GM23248 (cell line): ENCODE results near the gene SUPT4H1. TPM values are rescaled to one million over a fixed set of nuclear protein-coding genes. Genes with fewer than 3 reads are reported as not detected.

Experiments used
- DNase-seq: peaks from one replicate; pipeline ENCODE4 v3.0.0-alpha.2; 2015
- H2AFZ ChIP-seq: fragments of 200-600 bp; sonication (generic); 2 replicates; pipeline ENCODE4 v1.6.1; 2016; ENCODE audit warnings: antibody characterized with exemption
- H3F3A ChIP-seq: fragments of 200-600 bp; sonication (generic); 2 replicates; pipeline ENCODE4 v1.6.1; 2016; ENCODE audit warnings: mild to moderate bottlenecking, antibody characterized with exemption, mixed run types; ENCODE audit not compliant: insufficient read depth
- H3K27ac ChIP-seq: fragments of 200-600 bp; sonication (generic); 2 replicates; pipeline ENCODE4 v1.5.1; 2016; ENCODE audit warnings: mild to moderate bottlenecking
- H3K27me3 ChIP-seq: fragments of 200-600 bp; sonication (generic); replicated peaks from 2 replicates; pipeline ENCODE4 v1.6.1; 2016; ENCODE audit warnings: mild to moderate bottlenecking; ENCODE audit not compliant: insufficient read depth
- H3K36me3 ChIP-seq: fragments of 200-600 bp; sonication (generic); 2 replicates; pipeline ENCODE4 v1.6.1; 2016; ENCODE audit warnings: low read depth, mild to moderate bottlenecking
- H3K4me1 ChIP-seq: fragments of 200-600 bp; sonication (generic); 2 replicates; pipeline ENCODE4 v1.6.1; 2016; ENCODE audit warnings: mild to moderate bottlenecking; ENCODE audit not compliant: insufficient read depth
- H3K4me2 ChIP-seq: fragments of 200-600 bp; sonication (generic); one replicate; pipeline ENCODE4 v1.6.1; 2016; ENCODE audit warnings: mild to moderate bottlenecking; ENCODE audit not compliant: unreplicated experiment
- H3K4me3 ChIP-seq: fragments of 200-600 bp; sonication (generic); 2 replicates; pipeline ENCODE4 v1.5.1; 2016; ENCODE audit warnings: mild to moderate bottlenecking
- H3K79me2 ChIP-seq: fragments of 200-600 bp; sonication (generic); 2 replicates; pipeline ENCODE4 v1.6.1; 2016; ENCODE audit warnings: mild to moderate bottlenecking; ENCODE audit not compliant: insufficient read depth
- H3K9ac ChIP-seq: fragments of 200-600 bp; sonication (generic); 2 replicates; pipeline ENCODE4 v1.6.1; 2016; ENCODE audit warnings: mild to moderate bottlenecking
- H3K9me2 ChIP-seq: fragments of 200-600 bp; sonication (generic); 2 replicates; pipeline ENCODE4 v1.6.1; 2016; ENCODE audit warnings: mixed run types, mild to moderate bottlenecking, moderate library complexity; ENCODE audit not compliant: insufficient read depth
- H3K9me3 ChIP-seq: fragments of 200-600 bp; sonication (generic); one replicate; pipeline ENCODE4 v1.6.1; 2017; ENCODE audit warnings: low read depth
- H4K20me1 ChIP-seq: fragments of 200-600 bp; sonication (generic); 2 replicates; pipeline ENCODE4 v1.6.0; 2016; ENCODE audit not compliant: insufficient read depth
- EZH2 ChIP-seq: fragments of 200-600 bp; sonication (generic); IDR thresholded peaks from 2 replicates; pipeline ENCODE4 v1.6.1; 2018; ENCODE audit warnings: antibody characterized with exemption, mild to moderate bottlenecking; ENCODE audit not compliant: insufficient read depth, poor library complexity, severe bottlenecking
- EZH2phosphoT487 ChIP-seq: fragments of 200-600 bp; sonication (generic); IDR thresholded peaks from 2 replicates; pipeline ENCODE4 v1.6.1; 2018; ENCODE audit warnings: antibody characterized with exemption, moderate library complexity, mild to moderate bottlenecking, low read depth; ENCODE audit not compliant: insufficient read depth
- WGBS, 2 experiments: methylation state at CpG; one replicate each; pipeline ENCODE4 v1.1.6; 2015 to 2017; ENCODE audit warnings: low lambda C conversion rate in 2 of 2, low coverage in 1 of 2; ENCODE audit errors: missing lambda C conversion rate in 2 of 2; 5-methylcytosine and 5-hydroxymethylcytosine counted together
- in situ Hi-C: fragments of 300-500 bp; cut with MboI; formaldehyde crosslinking; loops from 2 replicates; pipeline ENCODE4 v1.15.0; 2020
- polyA plus RNA-seq: library from polyadenylated mRNA; unstranded; fragments of >200 nt; fragmentation: Nextera tagmentation; extraction: Ambion mirVana; gene quantifications from 2 replicates; pipeline ENCODE4 v1.2.1, GENCODE V29; 2016
- total RNA-seq: library from RNA; depleted of rRNA; stranded (reverse); fragments of >200 nt; shearing (Covaris generic); gene quantifications from 2 replicates; pipeline ENCODE4 v1.2.3, GENCODE V29; 2014

The SUPT4H1 gene
- total and polyA plus RNA-seq, 2 experiments from 2014 or later: 57.1 to 92.1 TPM

- TF ChIP-seq EZH2phosphoT487 (no peak), EZH2 (no peak)
- H3F3A ChIP-seq: 0 out of 2 replicates have a peak, but pooled peaks cover 2% of the 10 kb centered on the region
- no peaks in the 10 kb centered on the region for H3K9me3 ChIP-seq
- no peaks in the 10 kb centered on the region for H3K27me3 ChIP-seq
- H2AFZ ChIP-seq: no peak overlapping the region
- peaks cover 41% of the 10 kb centered on the region for H3K4me1 ChIP-seq
- H3K9me2 ChIP-seq: no peaks in the 10 kb centered on the region
- DNase-seq: no peak
- no peak overlapping the region for H3K4me2 ChIP-seq
- H4K20me1 ChIP-seq: no peaks in the 10 kb centered on the region
- WGBS, 2 experiments: 78 to 81% methylated on average over 10 of the region's 10 CpGs
- no peaks in the 10 kb centered on the region for H3K79me2 ChIP-seq
- in situ Hi-C loops: no loop called here
- no peak overlapping the region for H3K4me3 ChIP-seq
- H3K9ac ChIP-seq: no peak overlapping the region
- H3K36me3 ChIP-seq: no peaks in the 10 kb centered on the region
- H3K27ac ChIP-seq: no peak overlapping the region
Measured at GRCh38 chr17:58335061-58335731, 16.8 kb downstream of the SUPT4H1 start.

- no peaks in the 10 kb centered on the region for H3K9me2 ChIP-seq
- H3K9ac ChIP-seq: no peak overlapping the region
- no peaks in the 10 kb centered on the region for H3K79me2 ChIP-seq
- no peaks in the 10 kb centered on the region for H3K9me3 ChIP-seq
- H3K27ac ChIP-seq: no peak overlapping the region
- H2AFZ ChIP-seq: no peak overlapping the region
- TF ChIP-seq EZH2phosphoT487 (no peak), EZH2 (no peak)
- no peak for DNase-seq
- no peaks in the 10 kb centered on the region for H4K20me1 ChIP-seq
- peaks cover 40% of the 10 kb centered on the region for H3K4me1 ChIP-seq
- in situ Hi-C loops: no loop called here
- no peak overlapping the region for H3K4me2 ChIP-seq
- no peaks in the 10 kb centered on the region for H3F3A ChIP-seq
- WGBS, 2 experiments: 94 to 97% methylated on average over 9 of the region's 9 CpGs
- H3K27me3 ChIP-seq: no peaks in the 10 kb centered on the region
- H3K36me3 ChIP-seq: no peaks in the 10 kb centered on the region
- H3K4me3 ChIP-seq: no peak overlapping the region
Measured at GRCh38 chr17:58334661-58335060, 17.3 kb downstream of the SUPT4H1 start.

GRCh38 chr17:58334256-58334655 lies 17.7 kb downstream of the SUPT4H1 start:
- DNase-seq: no peak
- Histone ChIP-seq H3K9me3 (no peaks in the 10 kb centered on the region), H3K4me1 (peaks cover 36% of the 10 kb centered on the region), H4K20me1 (no peaks in the 10 kb centered on the region), H3K9me2 (no peaks in the 10 kb centered on the region), H3K27ac (no peak overlapping the region), H3K9ac (no peak overlapping the region), H2AFZ (no peak overlapping the region), H3K36me3 (no peaks in the 10 kb centered on the region), H3K4me2 (no peak overlapping the region), H3K4me3 (no peak overlapping the region), H3F3A (no peaks in the 10 kb centered on the region), H3K79me2 (no peaks in the 10 kb centered on the region), H3K27me3 (no peaks in the 10 kb centered on the region)
- TF ChIP-seq EZH2phosphoT487: no peak
- no peak for TF ChIP-seq EZH2
- in situ Hi-C loops: no loop called here
- 78 to 80% methylated on average over 5 of the region's 5 CpGs for WGBS, 2 experiments

- Histone ChIP-seq H3K4me2 (no peak overlapping the region), H3K4me1 (peaks cover 31% of the 10 kb centered on the region), H3K9me2 (no peaks in the 10 kb centered on the region), H3K4me3 (no peak overlapping the region), H2AFZ (no peak overlapping the region), H3K36me3 (no peaks in the 10 kb centered on the region), H3F3A (no peaks in the 10 kb centered on the region), H3K9ac (no peak overlapping the region), H3K9me3 (no peaks in the 10 kb centered on the region), H4K20me1 (no peaks in the 10 kb centered on the region), H3K27me3 (no peaks in the 10 kb centered on the region), H3K27ac (no peak overlapping the region), H3K79me2 (no peaks in the 10 kb centered on the region)
- WGBS, 2 experiments: 70 to 74% methylated on average over 6 of the region's 6 CpGs
- DNase-seq: no peak
- in situ Hi-C loops: no loop called here
- TF ChIP-seq EZH2phosphoT487 (no peak), EZH2 (no peak)
Measured at GRCh38 chr17:58333736-58334207, 18.2 kb downstream of the SUPT4H1 start.
